NCI-H446 treated with DMSO at 0.1 percent for 48 hours (cell line): ENCODE data around the gene PABPC5.

Experiments
- DNase-seq: peaks from one replicate; lab custom pipeline; 2025; lab: John Stamatoyannopoulos, UW

PABPC5 gene

DNA sequence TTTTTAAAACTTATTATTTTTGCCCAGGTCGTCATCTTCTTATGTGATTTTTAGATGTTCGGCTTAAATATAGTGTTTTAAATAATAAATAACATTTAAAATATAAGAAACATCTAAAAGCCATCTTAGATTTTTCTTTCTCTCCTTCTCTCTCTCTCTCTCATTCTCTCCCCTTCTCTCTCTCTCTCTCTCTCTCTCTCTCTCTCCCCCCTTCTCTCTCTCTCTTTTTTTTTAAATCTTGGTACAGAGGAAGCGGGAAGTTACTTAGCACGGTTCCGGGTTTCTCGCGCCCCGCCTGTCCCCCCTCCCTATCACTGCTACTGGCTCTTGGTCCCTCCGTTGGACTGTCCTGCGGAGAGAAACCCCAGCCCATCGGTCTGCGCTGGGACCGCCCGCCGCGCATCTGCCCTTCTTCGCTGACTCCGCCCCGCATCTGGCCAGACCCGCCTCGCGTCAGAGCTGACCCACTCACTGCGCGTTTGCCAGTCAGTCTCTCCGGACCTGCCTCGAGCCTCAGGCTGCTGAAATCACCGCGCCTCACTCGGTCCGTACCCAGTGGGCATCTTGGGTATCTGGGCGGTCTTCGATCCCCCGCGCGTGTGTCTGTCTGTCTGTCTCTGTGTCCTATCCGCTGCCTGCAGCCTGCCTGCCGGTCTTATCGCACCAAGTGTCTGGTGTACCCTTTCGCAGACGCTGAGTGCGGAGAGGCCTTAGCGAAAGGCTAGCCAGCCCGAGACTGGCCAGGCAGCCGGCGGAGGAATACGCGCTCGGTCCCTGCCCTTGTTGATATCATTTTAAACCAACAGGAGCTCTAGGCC is at the start of gene PABPC5:
PABPC5 (plus strand) TSS at position 489 of the 818 bp plus-strand sequence. CDS start 739 bp downstream, outside the sequence.
- DNase-seq: no peak

DNA sequence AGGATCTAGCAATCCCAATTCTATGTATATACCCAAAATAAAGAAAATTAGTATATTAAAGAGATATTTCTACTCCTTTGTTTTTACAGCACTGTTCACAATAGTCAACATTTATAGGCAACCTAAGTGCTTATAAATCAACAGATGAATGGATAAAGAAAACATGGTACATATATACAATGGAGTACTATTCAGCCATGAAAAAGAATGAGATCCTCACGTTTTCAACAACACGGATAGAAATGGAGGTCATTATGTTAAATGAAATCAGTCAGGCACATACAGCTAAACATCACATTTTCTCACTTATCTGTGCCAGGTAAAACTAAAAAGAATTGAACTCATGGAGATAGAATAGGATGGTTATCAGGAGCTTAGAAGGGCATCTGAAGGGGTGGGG is 45.6 kb upstream of the PABPC5 start:
- DNase-seq: no peak

- no peak for DNase-seq
Observed at GRCh38 chrX:91414713-91415112, 19.9 kb upstream of the PABPC5 start.

DNA sequence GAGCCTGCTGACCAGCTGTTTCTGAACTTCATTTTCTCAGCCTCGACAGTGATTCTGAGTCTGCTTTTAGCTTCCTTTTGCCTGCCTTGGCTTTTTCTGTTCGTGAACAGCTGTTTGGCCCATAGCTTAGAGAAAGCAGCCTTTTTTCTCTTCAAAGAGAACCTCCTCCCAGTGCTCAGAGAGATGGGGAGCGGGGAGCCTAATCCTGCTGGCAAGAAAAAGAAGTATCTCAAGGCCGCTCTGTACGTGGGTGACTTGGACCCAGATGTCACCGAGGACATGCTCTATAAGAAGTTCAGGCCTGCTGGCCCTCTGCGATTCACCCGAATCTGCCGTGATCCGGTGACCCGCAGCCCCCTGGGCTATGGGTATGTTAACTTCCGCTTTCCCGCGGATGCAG is 756 bp downstream of the PABPC5 start:
- no peak for DNase-seq
